CD14-positive monocyte (primary cell): ENCODE measurements around the gene DTD1. TPM values are rescaled to one million over a fixed set of nuclear protein-coding genes. Genes with fewer than 3 reads are reported as not detected.

Experiments used
- DNase-seq, 3 donors: peaks; one replicate each; pipeline ENCODE4 v3.0.0-alpha.2; 2011 to 2022
- H2AFZ ChIP-seq: 2 replicates; pipeline ENCODE4 v1.6.0; 2012; ENCODE audit warnings: mild to moderate bottlenecking, low read depth, low read length, inconsistent platforms; ENCODE audit not compliant: insufficient read depth, poor library complexity, severe bottlenecking
- H3K27ac ChIP-seq, 2 donors: 1 replicate in 1 of 2; 2 replicates in 1 of 2; pipeline ENCODE4 v1.5.1; 2012 to 2013; ENCODE audit warnings: low read length in 2 of 2, control low read depth in 1 of 2, inconsistent platforms in 1 of 2, low read depth in 1 of 2, mild to moderate bottlenecking in 1 of 2
- H3K27me3 ChIP-seq, 2 donors: one replicate each; pipeline versions ENCODE4 v1.6.0 to v1.6.1; 2011 to 2013; ENCODE audit warnings: low read length in 2 of 2; ENCODE audit not compliant: control insufficient read depth in 2 of 2, insufficient read depth in 2 of 2
- H3K36me3 ChIP-seq, 2 donors: replicated peaks in 1 of 2; 1 replicate in 1 of 2; 2 replicates in 1 of 2; pipeline versions ENCODE4 v1.5.1 to v1.6.1; 2012 to 2013; ENCODE audit warnings: low read length in 2 of 2, control low read depth in 1 of 2, inconsistent platforms in 1 of 2, mild to moderate bottlenecking in 1 of 2; ENCODE audit not compliant: insufficient read depth in 2 of 2, control insufficient read depth in 1 of 2
- H3K4me1 ChIP-seq, 2 donors: 1 replicate in 1 of 2; 2 replicates in 1 of 2; pipeline versions ENCODE4 v1.5.1 to v1.6.1; 2012 to 2013; ENCODE audit warnings: low read length in 2 of 2, control low read depth in 1 of 2, inconsistent platforms in 1 of 2, mild to moderate bottlenecking in 1 of 2, moderate library complexity in 1 of 2; ENCODE audit not compliant: insufficient read depth in 2 of 2, control insufficient read depth in 1 of 2
- H3K4me2 ChIP-seq: replicated peaks from 2 replicates; pipeline ENCODE3; 2012; ENCODE audit warnings: low read length, moderate library complexity, mild to moderate bottlenecking; ENCODE audit not compliant: poor library complexity, severe bottlenecking; ENCODE audit errors: extremely low read depth
- H3K4me3 ChIP-seq, 3 experiments: fragments of 200-600 bp in 1 of 3; sonication (generic) in 1 of 3; replicated peaks in 1 of 3; 1 replicate in 2 of 3; 2 replicates in 1 of 3; pipeline ENCODE4 v1.5.1; 2011 to 2013; ENCODE audit warnings: low read length in 3 of 3, mild to moderate bottlenecking in 3 of 3, control low read depth in 2 of 3, low read depth in 2 of 3, inconsistent platforms in 1 of 3, moderate library complexity in 1 of 3
- H3K79me2 ChIP-seq: 2 replicates; pipeline ENCODE4 v1.6.0; 2012; ENCODE audit warnings: mild to moderate bottlenecking, control low read depth, inconsistent platforms, low read length, moderate library complexity; ENCODE audit not compliant: insufficient read depth
- H3K9ac ChIP-seq: 2 replicates; pipeline ENCODE4 v1.6.0; 2017; ENCODE audit warnings: low read length, mild to moderate bottlenecking; ENCODE audit not compliant: insufficient read depth, poor library complexity, severe bottlenecking
- H3K9me3 ChIP-seq, 2 donors: replicated peaks in 1 of 2; 1 replicate in 1 of 2; 2 replicates in 1 of 2; pipeline versions ENCODE4 v1.5.1 to v1.6.1; 2012 to 2013; ENCODE audit warnings: low read length in 2 of 2, control low read depth in 1 of 2; ENCODE audit not compliant: control insufficient read depth in 1 of 2, insufficient read depth in 1 of 2
- H4K20me1 ChIP-seq: 2 replicates; pipeline ENCODE4 v1.6.0; 2012; ENCODE audit warnings: mild to moderate bottlenecking, low read length, control low read depth, moderate library complexity; ENCODE audit not compliant: insufficient read depth
- H3K27ac Mint-ChIP-seq, 7 donors: one replicate each; pipeline ENCODE4 v1.8.0; 2020; ENCODE audit warnings: mild to moderate bottlenecking in 7 of 7, mixed read lengths in 7 of 7, moderate library complexity in 6 of 7, inconsistent platforms in 2 of 7
- H3K27me3 Mint-ChIP-seq, 3 donors: one replicate each; pipeline ENCODE4 v1.8.0; 2021 to 2022; ENCODE audit warnings: low read depth in 3 of 3, mild to moderate bottlenecking in 3 of 3, mixed read lengths in 3 of 3, moderate library complexity in 3 of 3, inconsistent platforms in 1 of 3
- H3K36me3 Mint-ChIP-seq, 2 donors: one replicate each; pipeline ENCODE4 v1.8.0; 2020; ENCODE audit warnings: mixed read lengths in 2 of 2, inconsistent platforms in 1 of 2, mild to moderate bottlenecking in 1 of 2
- H3K4me1 Mint-ChIP-seq: one replicate; pipeline ENCODE4 v1.8.0; 2020; ENCODE audit warnings: mild to moderate bottlenecking, mixed read lengths
- H3K4me3 Mint-ChIP-seq, 2 donors: one replicate each; pipeline ENCODE4 v1.8.0; 2020; ENCODE audit warnings: mild to moderate bottlenecking in 2 of 2, mixed read lengths in 2 of 2, moderate library complexity in 1 of 2
- H3K9me3 Mint-ChIP-seq, 7 donors: one replicate each; pipeline ENCODE4 v1.8.0; 2020 to 2022; ENCODE audit warnings: mixed read lengths in 7 of 7, mild to moderate bottlenecking in 6 of 7, moderate library complexity in 6 of 7, inconsistent platforms in 2 of 7
- CTCF ChIP-seq: fragments of 200-600 bp; IDR thresholded peaks from one replicate; pipeline ENCODE4 v1.8.0; 2022; ENCODE audit warnings: antibody characterized with exemption, mild to moderate bottlenecking
- WGBS: methylation state at CpG from one replicate; pipeline ENCODE4 v1.1.5; 2013; ENCODE audit warnings: missing lambda C conversion rate; ENCODE audit not compliant: insufficient coverage; 5-methylcytosine and 5-hydroxymethylcytosine counted together
- intact Hi-C, 2 donors: fragments of 100-400 bp; cut with micrococcal nuclease; formaldehyde crosslinking; loops; one replicate each; pipeline versions ENCODE4 v1.15.0 to v1.15.1; 2023
- polyA plus RNA-seq, 3 donors: library from polyadenylated mRNA; depleted of rRNA in 1 of 3; unstranded in 2 of 3; stranded (reverse) in 1 of 3; fragments of 300-500 nt in 2 of 3; fragments of >200 nt in 1 of 3; fragmentation: Illumina TruSeq in 2 of 3; gene quantifications; 1 replicate in 2 of 3; 2 replicates in 1 of 3; pipeline ENCODE4 v1.2.3, GENCODE V29; 2012 to 2021

The DTD1 gene
- polyA plus RNA-seq, 3 donors = 18.8 to 33.6 (median 26.3) TPM

GRCh38 chr20:18788021-18788420, 200.2 kb downstream of the DTD1 start:
- intact Hi-C loops = no loop called here
- Histone ChIP-seq H3K79me2 (no peaks in the 10 kb centered on the region), H3K4me1 (no peaks in the 10 kb centered on the region), H3K4me2 (no peak overlapping the region), H4K20me1 (no peaks in the 10 kb centered on the region), H3K27ac (no peak overlapping the region), H3K4me3 (no peak overlapping the region), H3K9me3 (no peaks in the 10 kb centered on the region), H3K36me3 (no peaks in the 10 kb centered on the region), H3K27me3 (peaks cover 0 to 11% of the 10 kb centered on the region in 2 donors), H2AFZ (no peak overlapping the region), H3K9ac (no peak overlapping the region)
- Mint-ChIP-seq H3K27me3 (peaks cover 0 to 16% (median 5%) of the 10 kb centered on the region in 3 donors), H3K27ac (no peak overlapping the region), H3K4me3 (no peak overlapping the region), H3K9me3 (peaks cover 0 to 8% (median 4%) of the 10 kb centered on the region in 7 donors), H3K4me1 (no peaks in the 10 kb centered on the region), H3K36me3 (no peaks in the 10 kb centered on the region)
- TF ChIP-seq CTCF = no peak
- no peak for DNase-seq

- H3K36me3 Mint-ChIP-seq = no peaks in the 10 kb centered on the region
- Histone ChIP-seq H3K9me3 (no peaks in the 10 kb centered on the region), H3K4me3 (no peak overlapping the region), H3K4me2 (no peak overlapping the region), H3K27me3 (peaks cover 0 to 11% of the 10 kb centered on the region in 2 donors), H3K4me1 (peaks cover 6% of the 10 kb centered on the region in 2 donors), H4K20me1 (no peaks in the 10 kb centered on the region), H3K79me2 (no peaks in the 10 kb centered on the region), H2AFZ (no peak overlapping the region), H3K36me3 (no peaks in the 10 kb centered on the region), H3K9ac (no peak overlapping the region), H3K27ac (no peak overlapping the region)
- H3K27me3 Mint-ChIP-seq = peaks cover 0 to 16% (median 5%) of the 10 kb centered on the region in 3 donors
- no peak for DNase-seq
- no peak overlapping the region for H3K4me3 Mint-ChIP-seq
- 80% methylated on average over 1 of the region's 3 CpGs for WGBS
- H3K9me3 Mint-ChIP-seq = peaks cover 0 to 10% (median 5%) of the 10 kb centered on the region in 7 donors
- H3K27ac Mint-ChIP-seq = no peak overlapping the region
- no peak for TF ChIP-seq CTCF
- peaks cover 8% of the 10 kb centered on the region for H3K4me1 Mint-ChIP-seq
- intact Hi-C loops = loop anchor here (5.0 to 10.0 kb wide), 4 partner anchors 206 to 656 kb away; partner anchors contain the start of genes ZNF133 (in 2 of the 2), DTD1 (in 1 of the 2), KAT14 (in 1 of the 2) and PET117 (in 1 of the 2)
Measured at GRCh38 chr20:18790787-18791186, 202.9 kb downstream of the DTD1 start.
